Breast epithelium (tissue), 4 donors: ENCODE results near the gene ENKUR. TPM values are rescaled to one million over a fixed set of nuclear protein-coding genes. Genes with fewer than 3 reads are reported as not detected.

Experiments used
- DNase-seq, 2 donors: peaks; one replicate each; pipeline ENCODE4 v3.0.0-alpha.2; 2019; ENCODE audit warnings: low spot score in 2 of 2
- H3K27ac ChIP-seq, 2 donors: fragments of 200-600 bp; sonication (generic) in 1 of 2; one replicate each; pipeline ENCODE4 v1.5.1; 2016 to 2019; ENCODE audit warnings: mild to moderate bottlenecking in 1 of 2
- H3K27me3 ChIP-seq, 2 donors: fragments of 200-600 bp; sonication (generic) in 1 of 2; one replicate each; pipeline versions ENCODE4 v1.5.1 to v1.6.0; 2017 to 2019; ENCODE audit warnings: control low read depth in 1 of 2, mild to moderate bottlenecking in 1 of 2
- H3K36me3 ChIP-seq: fragments of 200-600 bp; one replicate; pipeline ENCODE4 v1.5.1; 2019
- H3K4me1 ChIP-seq, 2 donors: fragments of 200-600 bp; sonication (generic); one replicate each; pipeline ENCODE4 v1.5.1; 2016 to 2019; ENCODE audit warnings: control low read depth in 1 of 2
- H3K4me3 ChIP-seq, 3 donors: fragments of 200-600 bp; sonication (generic); 1 replicate in 2 of 3; 2 replicates in 1 of 3; pipeline ENCODE4 v1.5.1; 2016 to 2019; ENCODE audit warnings: mild to moderate bottlenecking in 3 of 3, moderate library complexity in 2 of 3
- H3K9me3 ChIP-seq, 2 donors: fragments of 200-600 bp; sonication (generic) in 1 of 2; one replicate each; pipeline ENCODE4 v1.5.1; 2016 to 2019; ENCODE audit warnings: control low read depth in 1 of 2
- POLR2A ChIP-seq: fragments of 450-650 bp; IDR thresholded peaks from one replicate; pipeline ENCODE4 v1.6.1; 2016; ENCODE audit warnings: antibody characterized with exemption, mild to moderate bottlenecking, moderate library complexity
- POLR2AphosphoS5 ChIP-seq, 3 donors: sonication (generic); formaldehyde crosslinking; IDR thresholded peaks; one replicate each; pipeline ENCODE4 v1.6.1; 2017; ENCODE audit warnings: antibody characterized with exemption in 3 of 3
- intact Hi-C: fragments of 100-400 bp; cut with DNase I; formaldehyde crosslinking; loops from one replicate; pipeline ENCODE4 v1.15.1; 2023; ENCODE audit warnings: low total_unique reads
- total RNA-seq, 3 donors: library from RNA; depleted of rRNA; stranded (reverse); fragments of >200 nt; gene quantifications; one replicate each; pipeline ENCODE4 v1.1.0, GENCODE V29; 2016
- TF ChIP-seq, protein P1 (sequence below), 3 donors: fragments of 450-650 bp; IDR thresholded peaks; one replicate each; pipeline ENCODE4 v1.5.1; 2016 to 2017; ENCODE audit warnings: antibody characterized with exemption in 3 of 3, mild to moderate bottlenecking in 3 of 3, moderate library complexity in 3 of 3

ENKUR gene
- total RNA-seq, 3 donors from 2014 or later = not detected

DNA sequence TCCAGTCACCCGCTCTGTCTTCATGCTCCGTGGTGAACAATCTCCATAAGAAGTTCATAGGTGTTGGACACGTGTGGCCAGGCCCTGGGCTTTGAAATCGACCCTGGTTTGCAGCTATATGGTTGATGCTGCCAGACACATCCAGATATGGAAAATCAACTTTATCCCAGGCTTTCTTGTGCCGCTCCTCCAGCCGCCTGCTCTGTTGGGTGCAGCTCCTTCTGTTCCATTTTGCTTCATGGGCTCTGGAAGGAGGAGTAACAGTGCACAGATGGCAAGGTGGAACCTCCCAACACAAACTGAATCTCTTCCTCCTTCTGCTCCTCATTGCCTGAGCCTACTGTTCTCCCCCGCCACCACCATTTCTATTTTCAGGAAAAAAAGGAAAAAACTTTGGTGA is 45.2 kb upstream of the ENKUR start:
- Histone ChIP-seq H3K4me3 (no peak overlapping the region), H3K36me3 (no peaks in the 10 kb centered on the region), H3K4me1 (no peaks in the 10 kb centered on the region), H3K27ac (no peak overlapping the region), H3K27me3 (no peaks in the 10 kb centered on the region), H3K9me3 (no peaks in the 10 kb centered on the region)
- intact Hi-C loops = no loop called here
- DNase-seq = no peak
- TF ChIP-seq POLR2A (no peak), POLR2AphosphoS5 (IDR thresholded peaks at IDR 0.05) (no peak)
- TF ChIP-seq, protein P1, sequence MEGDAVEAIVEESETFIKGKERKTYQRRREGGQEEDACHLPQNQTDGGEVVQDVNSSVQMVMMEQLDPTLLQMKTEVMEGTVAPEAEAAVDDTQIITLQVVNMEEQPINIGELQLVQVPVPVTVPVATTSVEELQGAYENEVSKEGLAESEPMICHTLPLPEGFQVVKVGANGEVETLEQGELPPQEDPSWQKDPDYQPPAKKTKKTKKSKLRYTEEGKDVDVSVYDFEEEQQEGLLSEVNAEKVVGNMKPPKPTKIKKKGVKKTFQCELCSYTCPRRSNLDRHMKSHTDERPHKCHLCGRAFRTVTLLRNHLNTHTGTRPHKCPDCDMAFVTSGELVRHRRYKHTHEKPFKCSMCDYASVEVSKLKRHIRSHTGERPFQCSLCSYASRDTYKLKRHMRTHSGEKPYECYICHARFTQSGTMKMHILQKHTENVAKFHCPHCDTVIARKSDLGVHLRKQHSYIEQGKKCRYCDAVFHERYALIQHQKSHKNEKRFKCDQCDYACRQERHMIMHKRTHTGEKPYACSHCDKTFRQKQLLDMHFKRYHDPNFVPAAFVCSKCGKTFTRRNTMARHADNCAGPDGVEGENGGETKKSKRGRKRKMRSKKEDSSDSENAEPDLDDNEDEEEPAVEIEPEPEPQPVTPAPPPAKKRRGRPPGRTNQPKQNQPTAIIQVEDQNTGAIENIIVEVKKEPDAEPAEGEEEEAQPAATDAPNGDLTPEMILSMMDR (IDR thresholded peaks at IDR 0.05) = no peak

DNA sequence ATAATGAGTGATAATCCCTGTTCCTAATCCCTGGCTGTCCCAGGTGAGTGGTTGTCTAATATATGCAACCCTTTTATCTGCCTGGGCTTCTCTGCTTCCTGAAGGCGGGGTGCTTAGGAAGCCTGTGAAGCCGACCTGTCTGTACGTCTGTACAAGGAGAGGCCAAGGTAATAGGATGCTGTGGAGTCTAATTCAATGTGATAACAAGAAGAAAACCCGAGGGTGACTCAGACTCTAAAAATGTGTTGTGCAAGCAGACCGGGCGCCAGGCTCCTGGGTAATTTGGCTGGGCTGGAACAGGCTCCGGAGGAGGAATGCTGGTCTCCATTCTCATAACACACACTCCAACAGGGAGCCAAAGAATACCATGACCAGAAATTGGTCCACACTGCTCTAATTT is 44.0 kb upstream of the ENKUR start:
- H3K4me3 ChIP-seq = no peak overlapping the region

DNA sequence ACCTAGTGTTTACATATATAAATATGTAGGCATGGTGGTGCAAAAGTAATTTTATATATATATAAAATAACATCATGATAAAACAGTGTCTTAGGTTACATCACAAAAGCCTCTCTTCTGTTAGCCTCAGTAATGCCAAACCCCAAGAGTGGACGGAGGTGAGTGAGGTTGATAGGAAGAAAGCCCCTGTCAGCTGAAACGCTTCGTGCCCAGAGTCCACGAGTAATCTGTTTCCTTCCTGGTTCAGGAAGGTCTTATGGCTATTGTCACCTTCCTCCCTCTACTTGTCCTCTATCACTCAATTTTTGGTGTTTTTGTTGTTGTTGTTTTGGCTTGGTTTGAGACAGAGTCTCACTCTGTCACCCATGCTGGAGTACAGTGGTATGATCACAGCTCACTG is 41.9 kb upstream of the ENKUR start:
- DNase-seq = no peak
- Histone ChIP-seq H3K9me3 (no peaks in the 10 kb centered on the region), H3K36me3 (no peaks in the 10 kb centered on the region), H3K27me3 (no peaks in the 10 kb centered on the region), H3K4me3 (no peak overlapping the region), H3K4me1 (no peaks in the 10 kb centered on the region), H3K27ac (no peak overlapping the region)
- TF ChIP-seq, protein P1 (IDR thresholded peaks at IDR 0.05) = no peak
- no peak for TF ChIP-seq POLR2A
- no peak for TF ChIP-seq POLR2AphosphoS5 (IDR thresholded peaks at IDR 0.05)
- intact Hi-C loops = no loop called here

More for the DNA sequence above, 44.0 kb upstream of the ENKUR start:
- peak in 1 of 2 donors; percentile 49 for DNase-seq
- Histone ChIP-seq H3K9me3 (no peaks in the 10 kb centered on the region), H3K27ac (no peak overlapping the region), H3K27me3 (no peaks in the 10 kb centered on the region), H3K4me1 (no peaks in the 10 kb centered on the region), H3K36me3 (no peaks in the 10 kb centered on the region)
- intact Hi-C loops = no loop called here
- no peak for TF ChIP-seq POLR2AphosphoS5 (IDR thresholded peaks at IDR 0.05)

DNA sequence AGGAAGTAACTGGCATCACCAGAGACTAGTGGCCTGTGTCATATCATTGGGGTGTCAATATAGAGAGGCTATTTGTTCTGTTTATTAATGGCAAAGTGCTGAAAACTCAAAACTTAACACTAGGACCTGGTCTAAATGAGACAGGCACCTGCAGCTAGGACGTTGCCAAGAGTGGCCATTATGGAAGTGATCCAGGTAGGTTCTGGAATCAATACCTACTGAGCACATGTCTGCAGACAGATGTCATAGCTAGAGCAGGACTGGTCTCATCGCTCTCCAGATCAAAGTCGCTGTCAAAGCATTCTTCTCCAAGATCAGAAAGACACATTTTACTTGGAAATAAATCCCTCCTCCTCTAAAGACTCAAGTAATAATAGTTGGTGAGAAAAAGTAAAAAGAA is 40.8 kb upstream of the ENKUR start:
- intact Hi-C loops = no loop called here
- no peaks in the 10 kb centered on the region for H3K9me3 ChIP-seq
- no peaks in the 10 kb centered on the region for H3K4me1 ChIP-seq
- H3K27me3 ChIP-seq = no peaks in the 10 kb centered on the region
- H3K36me3 ChIP-seq = no peaks in the 10 kb centered on the region
- no peak overlapping the region for H3K27ac ChIP-seq
- no peak for DNase-seq
- H3K4me3 ChIP-seq = no peak overlapping the region
- TF ChIP-seq, protein P1 (IDR thresholded peaks at IDR 0.05) = no peak
- TF ChIP-seq POLR2AphosphoS5 (IDR thresholded peaks at IDR 0.05) = no peak
- TF ChIP-seq POLR2A = no peak

DNA sequence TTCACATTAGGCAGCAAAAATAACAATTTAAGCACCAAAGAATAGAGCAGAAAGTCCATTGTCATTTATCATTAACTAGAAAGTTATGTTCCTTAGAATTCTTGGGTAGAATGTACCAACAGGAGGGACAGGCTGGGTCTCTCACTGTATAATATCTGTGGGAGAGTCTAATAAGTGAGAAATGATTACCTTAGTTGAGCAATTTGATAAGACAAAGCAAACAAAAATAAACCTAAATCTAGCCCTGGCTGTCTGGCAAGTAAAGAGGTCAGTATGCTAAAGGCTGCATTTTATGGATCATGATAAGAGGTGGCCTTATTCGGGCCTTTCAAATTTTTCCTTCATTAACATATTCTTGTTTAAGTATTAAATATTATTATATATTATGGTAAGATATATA is 36.1 kb upstream of the ENKUR start:
- Histone ChIP-seq H3K4me3 (no peak overlapping the region), H3K27ac (no peak overlapping the region), H3K36me3 (no peaks in the 10 kb centered on the region), H3K4me1 (no peaks in the 10 kb centered on the region), H3K27me3 (no peaks in the 10 kb centered on the region), H3K9me3 (no peaks in the 10 kb centered on the region)
- intact Hi-C loops = no loop called here
- no peak for DNase-seq
- TF ChIP-seq POLR2AphosphoS5 (IDR thresholded peaks at IDR 0.05) (no peak), POLR2A (no peak)
- TF ChIP-seq, protein P1 (IDR thresholded peaks at IDR 0.05) = no peak

DNA sequence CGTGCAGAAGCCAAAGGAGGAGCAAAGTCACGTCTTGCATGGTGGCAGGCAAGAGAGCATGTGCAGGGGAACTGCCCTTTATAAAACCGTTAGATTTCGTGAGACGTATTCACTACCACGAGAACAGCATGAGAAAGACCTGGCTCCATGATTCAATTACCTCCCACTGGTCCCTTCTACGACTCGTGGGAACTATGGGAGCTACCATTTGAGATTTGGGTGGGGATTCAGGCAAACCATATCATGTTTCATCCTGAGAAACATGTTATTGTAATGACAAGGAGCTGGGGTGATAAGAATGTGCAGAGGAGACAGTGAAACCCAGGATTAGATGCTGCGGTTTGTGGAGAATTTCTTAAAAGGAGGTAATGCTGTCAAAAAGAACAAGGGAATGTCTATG is 34.4 kb upstream of the ENKUR start:
- no peak for TF ChIP-seq POLR2A
- TF ChIP-seq, protein P1 (IDR thresholded peaks at IDR 0.05) = no peak
- TF ChIP-seq POLR2AphosphoS5 (IDR thresholded peaks at IDR 0.05) = no peak
- no peak overlapping the region for H3K4me3 ChIP-seq
- no peaks in the 10 kb centered on the region for H3K4me1 ChIP-seq
- no peaks in the 10 kb centered on the region for H3K36me3 ChIP-seq
- H3K27ac ChIP-seq = no peak overlapping the region
- DNase-seq = no peak
- intact Hi-C loops = no loop called here
- no peaks in the 10 kb centered on the region for H3K9me3 ChIP-seq
- H3K27me3 ChIP-seq = no peaks in the 10 kb centered on the region
